Neural cell (in vitro differentiated cells): Measurements from ENCODE around the gene GABPB1.

Experiments
- CTCF ChIP-seq: fragments of 450-650 bp; IDR thresholded peaks from 2 replicates; pipeline ENCODE4 v1.5.1; 2014; ENCODE audit warnings: antibody characterized with exemption, mild to moderate bottlenecking, moderate library complexity; ENCODE audit not compliant: poor library complexity, severe bottlenecking
- EP300 ChIP-seq: fragments of 450-650 bp; conservative IDR thresholded peaks from 2 replicates; pipeline ENCODE4 v1.6.1; 2014; ENCODE audit warnings: antibody characterized with exemption, mild to moderate bottlenecking, moderate library complexity; ENCODE audit not compliant: poor library complexity, severe bottlenecking
- EZH2 ChIP-seq: fragments of 200-600, 300-800 bp; shearing (Covaris generic), sonication (generic); IDR thresholded peaks from 2 replicates; pipeline ENCODE4 v1.6.1; 2014; ENCODE audit warnings: antibody characterized with exemption, low read length, borderline replicate concordance, mild to moderate bottlenecking; ENCODE audit not compliant: insufficient read depth, poor library complexity, severe bottlenecking
- MXI1 ChIP-seq: fragments of 450-650 bp; conservative IDR thresholded peaks from 2 replicates; pipeline ENCODE4 v1.6.1; 2014; ENCODE audit warnings: antibody characterized with exemption, mild to moderate bottlenecking; ENCODE audit not compliant: poor library complexity, severe bottlenecking
- POLR2AphosphoS5 ChIP-seq: IDR thresholded peaks from 2 replicates; pipeline ENCODE4 v1.6.1; 2012
- RAD21 ChIP-seq: fragments of 450-650 bp; conservative IDR thresholded peaks from 2 replicates; pipeline ENCODE4 v1.6.1; 2014; ENCODE audit warnings: antibody characterized with exemption, mild to moderate bottlenecking, moderate library complexity
- REST ChIP-seq: IDR thresholded peaks from 2 replicates; pipeline ENCODE4 v1.6.1; 2012; ENCODE audit warnings: borderline replicate concordance
- SMC3 ChIP-seq: fragments of 450-650 bp; conservative IDR thresholded peaks from 2 replicates; pipeline ENCODE4 v1.6.1; 2014; ENCODE audit warnings: antibody characterized with exemption, mild to moderate bottlenecking, moderate library complexity; ENCODE audit not compliant: poor library complexity
- TAF1 ChIP-seq: IDR thresholded peaks from 2 replicates; pipeline ENCODE4 v1.6.1; 2012; ENCODE audit warnings: low read depth

DNA sequence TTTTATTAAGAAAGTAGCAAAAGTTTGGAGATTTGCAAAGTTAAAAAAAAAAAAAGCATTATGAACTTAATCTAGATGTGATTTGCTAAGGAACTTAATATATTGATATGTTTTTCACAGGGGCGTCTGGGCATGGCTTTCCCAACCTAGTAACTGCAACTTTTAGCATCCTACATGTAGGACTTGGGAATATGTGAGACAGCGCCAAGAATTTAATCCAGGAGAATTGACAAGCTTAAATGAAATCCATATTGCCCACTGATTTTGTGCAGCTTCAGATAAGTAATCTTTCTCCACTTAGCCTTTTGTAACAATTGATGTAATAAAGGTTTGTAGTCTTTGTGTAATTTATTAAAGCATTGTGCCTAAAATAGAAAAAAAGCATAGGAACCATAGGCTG, 982 bp upstream of the GABPB1 start:
- TF ChIP-seq CTCF: no peak
- no peak for TF ChIP-seq RAD21
- no peak for TF ChIP-seq POLR2AphosphoS5
- TF ChIP-seq EP300: no peak
- TF ChIP-seq EZH2: no peak
- TF ChIP-seq REST: no peak
- TF ChIP-seq SMC3: no peak
- TF ChIP-seq TAF1: no peak
- TF ChIP-seq MXI1: no peak
